Omental fat pad (tissue), 4 donors: ENCODE data around the gene ALDH6A1. TPM values are rescaled to one million over a fixed set of nuclear protein-coding genes. Genes with fewer than 3 reads are reported as not detected.

Experiments
- ATAC-seq: fragments of 150-250 bp; one replicate; pipeline ENCODE4 v1.9.1; 2016; ENCODE audit warnings: mild to moderate bottlenecking, moderate library complexity; ENCODE audit not compliant: low FRiP score
- DNase-seq: peaks from one replicate; pipeline ENCODE4 v3.0.0-alpha.2; 2019; ENCODE audit warnings: low spot score
- CTCF ChIP-seq, 3 donors: fragments of 450-650 bp; IDR thresholded peaks; one replicate each; pipeline ENCODE4 v1.5.1; 2016 to 2017; ENCODE audit warnings: antibody characterized with exemption in 3 of 3, mild to moderate bottlenecking in 3 of 3, moderate library complexity in 2 of 3
- total RNA-seq, 4 donors: library from RNA; depleted of rRNA; stranded (reverse); fragments of >200 nt; gene quantifications; one replicate each; pipeline ENCODE4 v1.1.0, GENCODE V29; 2016

ALDH6A1 gene
- total RNA-seq, 4 donors from 2014 or later: 42.8 to 70.4 (median 59.8) TPM

GRCh38 chr14:74089251-74090020 lies 5.2 kb upstream of the ALDH6A1 start:
- DNase-seq (no peak), ATAC-seq (no peak)
- TF ChIP-seq CTCF (IDR thresholded peaks at IDR 0.05): no peak

GRCh38 chr14:74085828-74086227 lies 1.6 kb upstream of the ALDH6A1 start:
- DNase-seq (no peak), ATAC-seq (no peak)
- no peak for TF ChIP-seq CTCF (IDR thresholded peaks at IDR 0.05)

- ATAC-seq (peak; percentile 17), DNase-seq (no peak)
- no peak for TF ChIP-seq CTCF (IDR thresholded peaks at IDR 0.05)
Measured at GRCh38 chr14:74085047-74085637, 889 bp upstream of the ALDH6A1 start.

- DNase-seq (no peak), ATAC-seq (peak; percentile 25)
- no peak for TF ChIP-seq CTCF (IDR thresholded peaks at IDR 0.05)
Measured at GRCh38 chr14:74083784-74084276, 423 bp downstream of the ALDH6A1 start.

- ATAC-seq: no peak
- DNase-seq: no peak
- TF ChIP-seq CTCF (IDR thresholded peaks at IDR 0.05): no peak
Measured at GRCh38 chr14:74083161-74083560, 1.1 kb downstream of the ALDH6A1 start.

- DNase-seq: no peak
- TF ChIP-seq CTCF (IDR thresholded peaks at IDR 0.05): no peak
- no peak for ATAC-seq
Measured at GRCh38 chr14:74081491-74081890, 2.8 kb downstream of the ALDH6A1 start.
